Fibroblast of lung (primary cell): ENCODE data around the gene TMCC1.

ENCODE experiments used
- EZH2 ChIP-seq: IDR thresholded peaks from 2 replicates; pipeline ENCODE4 v1.5.1; 2012; ENCODE audit warnings: low read length, control low read depth, mild to moderate bottlenecking; ENCODE audit errors: missing control alignments
- TF ChIP-seq, protein P1 (sequence below), 2 donors: IDR thresholded peaks in 1 of 2; conservative IDR thresholded peaks in 1 of 2; 1 replicate in 1 of 2; 2 replicates in 1 of 2; pipeline ENCODE4 v1.5.1; 2011 to 2012; ENCODE audit warnings: low read length in 2 of 2, control low read depth in 1 of 2, inconsistent platforms in 1 of 2, low read depth in 1 of 2, mild to moderate bottlenecking in 1 of 2

DNA sequence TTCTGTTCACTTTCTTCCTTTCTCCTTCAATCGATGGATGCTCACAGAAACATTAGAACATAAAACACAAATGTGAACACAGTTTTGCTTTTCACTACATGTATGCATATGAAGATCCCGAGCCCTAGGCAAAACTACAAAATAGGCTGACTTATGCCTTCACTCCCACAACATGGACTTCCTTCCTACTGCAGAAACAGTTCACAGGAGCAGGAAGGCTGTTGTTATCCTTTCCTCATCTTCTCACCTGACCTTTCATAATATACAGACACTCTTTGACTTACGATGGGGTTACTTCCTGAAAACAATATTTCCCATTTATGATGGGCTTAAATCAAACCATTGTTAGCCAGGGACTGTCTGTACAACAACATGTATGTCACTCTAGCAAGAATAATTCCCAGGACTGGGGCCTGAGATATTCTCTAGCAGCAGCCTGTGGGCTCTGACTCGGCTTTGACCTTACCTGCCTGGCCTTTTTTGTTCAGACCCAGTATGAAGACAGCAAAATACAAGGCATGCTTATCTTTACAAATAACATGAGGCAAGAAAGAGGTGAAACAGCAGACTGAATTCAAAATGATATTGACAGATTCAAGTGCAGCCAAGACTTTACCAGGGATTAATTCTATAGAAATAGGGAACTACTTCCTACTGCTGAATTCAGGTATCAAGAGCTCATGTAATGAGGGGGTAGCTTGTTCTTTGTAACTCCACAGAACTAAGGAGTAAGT lies 235.2 kb downstream of the TMCC1 start:
- TF ChIP-seq, protein P1, sequence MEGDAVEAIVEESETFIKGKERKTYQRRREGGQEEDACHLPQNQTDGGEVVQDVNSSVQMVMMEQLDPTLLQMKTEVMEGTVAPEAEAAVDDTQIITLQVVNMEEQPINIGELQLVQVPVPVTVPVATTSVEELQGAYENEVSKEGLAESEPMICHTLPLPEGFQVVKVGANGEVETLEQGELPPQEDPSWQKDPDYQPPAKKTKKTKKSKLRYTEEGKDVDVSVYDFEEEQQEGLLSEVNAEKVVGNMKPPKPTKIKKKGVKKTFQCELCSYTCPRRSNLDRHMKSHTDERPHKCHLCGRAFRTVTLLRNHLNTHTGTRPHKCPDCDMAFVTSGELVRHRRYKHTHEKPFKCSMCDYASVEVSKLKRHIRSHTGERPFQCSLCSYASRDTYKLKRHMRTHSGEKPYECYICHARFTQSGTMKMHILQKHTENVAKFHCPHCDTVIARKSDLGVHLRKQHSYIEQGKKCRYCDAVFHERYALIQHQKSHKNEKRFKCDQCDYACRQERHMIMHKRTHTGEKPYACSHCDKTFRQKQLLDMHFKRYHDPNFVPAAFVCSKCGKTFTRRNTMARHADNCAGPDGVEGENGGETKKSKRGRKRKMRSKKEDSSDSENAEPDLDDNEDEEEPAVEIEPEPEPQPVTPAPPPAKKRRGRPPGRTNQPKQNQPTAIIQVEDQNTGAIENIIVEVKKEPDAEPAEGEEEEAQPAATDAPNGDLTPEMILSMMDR (conservative IDR thresholded peaks at IDR 0.05 in 1 of 2, IDR thresholded peaks at IDR 0.05 in 1 of 2; ENCODE audit: low read depth in 1 of 2, low read length in 2 of 2): no peak
- no peak for TF ChIP-seq EZH2
